KMS-11 (cell line): ENCODE results near the gene CPLANE2.

ENCODE experiments used
- H2AFZ ChIP-seq: fragments of 200-600 bp; sonication (generic); 2 replicates; pipeline ENCODE4 v1.6.1; 2016; ENCODE audit warnings: antibody characterized with exemption, mixed run types, low read depth
- H3K27ac ChIP-seq: fragments of 200-600 bp; sonication (generic); 2 replicates; pipeline ENCODE4 v1.6.1; 2016; ENCODE audit warnings: mild to moderate bottlenecking, mixed run types
- H3K27me3 ChIP-seq: fragments of 200-600 bp; sonication (generic); 2 replicates; pipeline ENCODE4 v1.6.1; 2017; ENCODE audit warnings: mild to moderate bottlenecking, low read depth, mixed run types, moderate library complexity; ENCODE audit not compliant: insufficient read depth
- H3K36me3 ChIP-seq: fragments of 200-600 bp; sonication (generic); 2 replicates; pipeline ENCODE4 v1.6.1; 2017; ENCODE audit warnings: mild to moderate bottlenecking, mixed run types; ENCODE audit not compliant: insufficient read depth
- H3K4me1 ChIP-seq: fragments of 200-600 bp; sonication (generic); 2 replicates; pipeline ENCODE4 v1.6.1; 2016; ENCODE audit warnings: mild to moderate bottlenecking, low read depth, mixed run types; ENCODE audit not compliant: poor library complexity, severe bottlenecking
- H3K4me2 ChIP-seq: fragments of 200-600 bp; sonication (generic); 2 replicates; pipeline ENCODE4 v1.7.0; 2016; ENCODE audit warnings: mild to moderate bottlenecking, mixed run types
- H3K4me3 ChIP-seq: fragments of 200-600 bp; sonication (generic); IDR thresholded peaks from 2 replicates; pipeline ENCODE4 v1.6.1; 2017; ENCODE audit warnings: low read depth, low read length, mixed read lengths; ENCODE audit not compliant: insufficient read depth
- H3K79me2 ChIP-seq: fragments of 200-600 bp; sonication (generic); 2 replicates; pipeline ENCODE4 v1.6.1; 2016; ENCODE audit warnings: low read depth, mixed run types; ENCODE audit not compliant: insufficient read depth
- H3K9ac ChIP-seq: fragments of 200-600 bp; sonication (generic); 2 replicates; pipeline ENCODE4 v1.6.1; 2016; ENCODE audit warnings: mild to moderate bottlenecking, mixed run types
- H4K20me1 ChIP-seq: fragments of 200-600 bp; sonication (generic); 2 replicates; pipeline ENCODE4 v1.6.1; 2016; ENCODE audit warnings: mild to moderate bottlenecking, mixed run types; ENCODE audit not compliant: insufficient read depth
- TF ChIP-seq, protein P1 (sequence below): fragments of 200-600 bp; sonication (generic); conservative IDR thresholded peaks from 2 replicates; pipeline ENCODE4 v1.6.1; 2017; ENCODE audit warnings: low read depth, mild to moderate bottlenecking, antibody characterized with exemption, low read length, moderate library complexity, mixed read lengths

Gene CPLANE2

DNA sequence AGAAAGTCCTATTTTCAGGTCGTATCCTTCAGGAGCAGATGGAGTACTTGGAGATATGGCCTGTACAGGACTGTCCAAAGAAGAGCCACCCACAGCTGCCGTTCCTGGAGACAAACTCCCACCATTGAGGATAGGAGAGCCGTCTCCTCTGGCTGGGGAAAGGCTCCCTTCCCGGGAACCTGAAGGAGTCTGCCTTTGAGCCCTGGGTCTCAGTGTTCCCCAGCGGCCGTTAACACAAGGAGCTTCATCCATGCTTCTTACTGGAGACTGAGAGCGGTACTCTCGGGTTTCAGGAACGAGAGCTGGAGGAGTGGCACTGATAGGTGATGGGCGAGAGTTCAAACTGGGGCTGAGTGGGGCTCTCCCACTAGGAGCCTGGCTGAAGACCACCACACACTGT lies 14.4 kb upstream of the CPLANE2 start:
- Histone ChIP-seq H3K4me1 (peaks cover 66% of the 10 kb centered on the region), H3K4me2 (peak overlapping the region; percentile 66; the same call in 1 of the 2 replicates), H3K79me2 (no peaks in the 10 kb centered on the region), H3K27me3 (no peaks in the 10 kb centered on the region), H4K20me1 (no peaks in the 10 kb centered on the region), H3K36me3 (no peaks in the 10 kb centered on the region), H2AFZ (no peak overlapping the region), H3K27ac (no peak overlapping the region), H3K4me3 (no peak overlapping the region), H3K9ac (no peak overlapping the region)
- TF ChIP-seq, protein P1, sequence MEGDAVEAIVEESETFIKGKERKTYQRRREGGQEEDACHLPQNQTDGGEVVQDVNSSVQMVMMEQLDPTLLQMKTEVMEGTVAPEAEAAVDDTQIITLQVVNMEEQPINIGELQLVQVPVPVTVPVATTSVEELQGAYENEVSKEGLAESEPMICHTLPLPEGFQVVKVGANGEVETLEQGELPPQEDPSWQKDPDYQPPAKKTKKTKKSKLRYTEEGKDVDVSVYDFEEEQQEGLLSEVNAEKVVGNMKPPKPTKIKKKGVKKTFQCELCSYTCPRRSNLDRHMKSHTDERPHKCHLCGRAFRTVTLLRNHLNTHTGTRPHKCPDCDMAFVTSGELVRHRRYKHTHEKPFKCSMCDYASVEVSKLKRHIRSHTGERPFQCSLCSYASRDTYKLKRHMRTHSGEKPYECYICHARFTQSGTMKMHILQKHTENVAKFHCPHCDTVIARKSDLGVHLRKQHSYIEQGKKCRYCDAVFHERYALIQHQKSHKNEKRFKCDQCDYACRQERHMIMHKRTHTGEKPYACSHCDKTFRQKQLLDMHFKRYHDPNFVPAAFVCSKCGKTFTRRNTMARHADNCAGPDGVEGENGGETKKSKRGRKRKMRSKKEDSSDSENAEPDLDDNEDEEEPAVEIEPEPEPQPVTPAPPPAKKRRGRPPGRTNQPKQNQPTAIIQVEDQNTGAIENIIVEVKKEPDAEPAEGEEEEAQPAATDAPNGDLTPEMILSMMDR = no peak

DNA sequence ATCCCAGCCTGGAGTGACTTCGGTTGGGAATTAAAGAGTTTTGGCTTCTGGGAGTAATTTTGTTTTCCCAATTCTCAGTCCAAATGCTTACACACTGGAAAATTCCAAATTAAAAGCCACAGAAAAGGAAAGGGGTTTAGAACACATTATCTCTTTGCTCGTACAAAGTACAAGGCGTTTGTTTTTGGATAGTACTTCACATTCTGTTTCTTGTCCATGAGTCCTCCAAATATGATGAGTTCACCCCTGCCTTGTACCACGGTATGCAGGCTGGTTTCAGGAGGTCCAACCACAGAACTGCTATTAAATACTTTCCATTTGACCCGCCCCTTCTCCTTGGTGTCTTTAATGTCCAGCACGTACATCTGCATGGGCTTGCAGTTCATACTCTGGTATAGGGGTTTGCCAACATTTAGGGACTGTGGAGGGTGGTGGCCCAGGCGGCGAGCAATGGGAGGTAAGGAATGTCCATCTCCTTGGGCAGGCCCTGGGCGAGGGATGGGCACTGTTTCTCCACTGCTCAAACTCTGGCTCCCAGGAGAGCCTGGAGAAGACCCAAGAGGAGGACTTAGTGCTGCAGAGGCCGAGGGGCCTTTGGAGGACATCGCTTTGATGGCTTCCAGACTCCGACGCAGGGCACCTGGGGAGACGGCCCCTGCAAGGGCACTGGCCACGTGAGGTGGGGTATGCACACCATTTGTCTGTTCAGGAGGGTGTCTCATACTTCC lies 13.7 kb upstream of the CPLANE2 start:
- H3K4me3 ChIP-seq = no peak overlapping the region
- TF ChIP-seq, protein P1 = no peak
- no peak overlapping the region for H2AFZ ChIP-seq
- no peak overlapping the region for H3K27ac ChIP-seq
- H3K4me2 ChIP-seq = peak overlapping the region; percentile 66
- H3K79me2 ChIP-seq = no peaks in the 10 kb centered on the region
- H3K36me3 ChIP-seq = no peaks in the 10 kb centered on the region
- H4K20me1 ChIP-seq = no peaks in the 10 kb centered on the region
- peaks cover 66% of the 10 kb centered on the region for H3K4me1 ChIP-seq
- no peak overlapping the region for H3K9ac ChIP-seq
- no peaks in the 10 kb centered on the region for H3K27me3 ChIP-seq

DNA sequence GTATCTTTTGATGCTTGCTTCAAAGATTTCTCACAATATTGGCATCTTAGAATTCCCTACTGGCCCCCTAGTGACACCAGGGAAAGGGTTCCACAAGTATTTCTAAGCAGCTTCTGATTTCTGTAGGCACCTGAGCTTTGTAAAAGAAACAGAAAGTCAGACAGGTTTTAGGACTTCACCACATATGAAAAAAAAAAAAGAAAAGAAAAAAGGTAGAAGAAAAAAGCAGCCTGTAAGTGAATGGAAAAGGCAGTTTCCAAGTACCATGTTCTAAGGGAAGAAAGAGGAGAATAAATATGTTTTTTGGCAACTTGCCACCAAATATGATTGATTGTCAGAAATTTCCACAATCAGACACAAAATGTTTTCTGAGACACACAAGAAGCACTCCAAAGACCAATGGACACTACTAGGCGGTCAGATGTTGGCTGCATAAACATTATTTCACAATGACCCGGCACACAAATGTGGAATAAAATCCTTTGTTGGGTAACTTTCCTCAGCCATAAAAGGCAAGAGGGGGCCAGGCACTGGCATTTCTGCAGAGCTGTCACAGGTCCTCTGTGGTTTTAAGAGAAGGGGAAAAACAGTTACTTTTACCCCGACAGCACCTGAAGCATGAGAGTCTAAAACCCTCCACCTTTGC lies 12.7 kb upstream of the CPLANE2 start:
- Histone ChIP-seq H3K4me3 (no peak overlapping the region), H3K4me2 (peak overlapping the region; percentile 66), H3K36me3 (no peaks in the 10 kb centered on the region), H2AFZ (no peak overlapping the region), H3K27me3 (no peaks in the 10 kb centered on the region), H4K20me1 (no peaks in the 10 kb centered on the region), H3K9ac (no peak overlapping the region), H3K4me1 (peaks cover 61% of the 10 kb centered on the region), H3K27ac (peak overlapping the region; percentile 4; the same call in 1 of the 2 replicates), H3K79me2 (no peaks in the 10 kb centered on the region)
- TF ChIP-seq, protein P1 = no peak

DNA sequence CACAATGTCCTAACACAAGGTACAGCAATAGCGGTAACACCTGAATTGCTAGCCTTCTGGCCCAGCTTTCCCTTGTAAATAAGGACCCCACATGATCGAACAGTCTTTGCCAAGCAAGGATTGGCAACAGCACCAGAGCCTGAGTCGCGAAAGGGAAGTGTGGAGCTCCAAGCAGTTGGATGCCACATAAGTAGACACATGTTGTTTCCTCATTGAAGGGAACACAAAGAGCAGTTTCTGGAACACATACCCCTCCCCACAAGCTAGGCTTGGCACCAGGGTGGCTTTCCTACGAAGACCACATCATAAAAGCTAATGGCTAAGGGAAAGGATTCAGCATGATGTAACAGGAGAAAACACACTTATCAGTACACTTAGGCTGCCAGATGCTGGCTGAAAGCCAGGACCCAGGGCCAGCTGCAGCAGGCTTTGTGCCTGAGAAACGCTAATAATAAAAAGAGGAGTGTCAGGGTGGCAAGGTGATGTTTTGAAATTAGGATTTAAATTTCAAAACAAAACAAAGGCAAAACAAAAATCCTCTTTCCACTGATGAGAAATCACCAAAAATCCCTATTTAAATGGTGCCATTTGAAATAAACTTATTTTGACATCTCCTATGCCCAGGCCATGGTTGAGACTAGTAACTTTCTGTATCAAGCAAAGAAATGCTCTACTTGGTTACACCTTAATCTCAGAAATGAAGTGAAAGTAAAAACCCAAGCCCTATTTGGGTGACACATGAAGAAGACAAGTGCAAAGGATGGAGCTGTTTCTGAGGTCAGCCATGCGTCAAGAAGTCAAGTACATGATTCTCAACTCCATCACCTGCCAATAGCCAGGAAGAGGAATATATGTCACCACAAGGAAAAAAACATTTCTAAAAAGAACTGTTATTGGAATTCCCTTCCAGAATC lies 11.9 kb upstream of the CPLANE2 start:
- no peaks in the 10 kb centered on the region for H3K36me3 ChIP-seq
- peak overlapping the region; percentile 21; the same call in 1 of the 2 replicates for H3K27ac ChIP-seq
- TF ChIP-seq, protein P1 = no peak
- H3K4me2 ChIP-seq = peak overlapping the region; percentile 66
- H4K20me1 ChIP-seq = no peaks in the 10 kb centered on the region
- no peak overlapping the region for H2AFZ ChIP-seq
- H3K9ac ChIP-seq = no peak overlapping the region
- H3K4me3 ChIP-seq = peak overlapping the region; percentile 29
- H3K4me1 ChIP-seq = peaks cover 61% of the 10 kb centered on the region
- no peaks in the 10 kb centered on the region for H3K27me3 ChIP-seq
- no peaks in the 10 kb centered on the region for H3K79me2 ChIP-seq
